ENCODE data around the gene SDK2. TPM values are rescaled to one million over a fixed set of nuclear protein-coding genes. Genes with fewer than 3 reads are reported as not detected.

Gene SDK2
- total and polyA plus RNA-seq, 2 of the 4 experiments (the other 2 are of a cell fraction) = under 0.01 to 0.03 TPM

DNA sequence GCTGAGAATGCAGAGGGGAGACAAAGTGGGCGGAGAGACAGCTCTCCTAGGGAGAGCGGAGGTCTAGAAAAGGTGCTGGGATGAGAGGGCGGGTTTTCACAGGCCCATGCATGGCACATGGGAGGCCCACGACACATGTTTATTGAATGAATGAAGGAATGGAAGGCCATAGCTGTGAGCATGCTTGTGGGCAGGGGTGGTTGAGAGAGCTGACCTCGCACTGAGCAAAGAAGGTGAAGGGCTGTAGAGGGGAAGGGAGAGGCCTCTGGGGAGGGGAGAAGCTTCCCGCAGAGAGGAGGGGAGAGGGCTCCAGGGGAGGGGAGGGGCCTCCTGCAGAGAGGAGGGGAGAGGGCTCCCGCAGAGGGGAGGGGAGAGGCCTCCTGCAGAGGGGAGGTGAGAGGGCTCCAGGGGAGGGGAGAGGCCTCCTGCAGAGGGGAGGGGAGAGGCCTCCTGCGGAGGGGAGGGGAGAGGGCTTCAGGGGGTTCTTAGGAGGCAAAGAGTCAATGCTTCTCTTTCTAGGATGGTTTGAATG lies 27.3 kb downstream of the SDK2 start:
- Histone ChIP-seq H3K9me1 (ENCODE audit: insufficient read depth, low read length) (no peaks in the 10 kb centered on the region), H3K79me1 (ENCODE audit: low read depth in 1 of 2, low read length in 2 of 2) (no peaks in the 10 kb centered on the region), H2BK20ac (ENCODE audit: low read depth, low read length) (no peak overlapping the region), H3K36me3 (ENCODE audit: control insufficient read depth, insufficient read depth, low read length) (no peaks in the 10 kb centered on the region), H2BK120ac (ENCODE audit: low read depth, low read length) (no peak overlapping the region), H3K27me3 (ENCODE audit: control insufficient read depth, insufficient read depth, low read length) (no peaks in the 10 kb centered on the region), H2AK5ac (ENCODE audit: low read depth, low read length) (no peak overlapping the region), H3K56ac (ENCODE audit: extremely low read depth, insufficient read depth, low read length) (no peak overlapping the region), H3K4me3 (ENCODE audit: insufficient read depth, low read depth, low read length) (no peak overlapping the region), H4K91ac (ENCODE audit: insufficient read depth, low read depth, low read length) (no peak overlapping the region), H3K9ac (ENCODE audit: low read depth, low read length) (no peak overlapping the region), H4K5ac (ENCODE audit: low read depth, low read length) (no peak overlapping the region), H3K27ac (ENCODE audit: insufficient read depth, low read length) (no peak overlapping the region), H3K9me3 (ENCODE audit: control insufficient read depth, insufficient read depth, low read length) (peaks cover 2% of the 10 kb centered on the region), H2BK15ac (ENCODE audit: low read depth, low read length) (no peak overlapping the region), H3K4me2 (ENCODE audit: low read depth, low read length) (no peak overlapping the region), H4K20me1 (ENCODE audit: insufficient read depth, low read length) (no peaks in the 10 kb centered on the region), H2BK5ac (ENCODE audit: low read depth, low read length, poor library complexity, severe bottlenecking) (no peak overlapping the region), H3K18ac (ENCODE audit: low read depth, low read length) (no peak overlapping the region), H3K14ac (replicated peaks; ENCODE audit: low read depth, low read length) (no peak overlapping the region), H4K8ac (ENCODE audit: low read depth in 2 of 2, low read length in 2 of 2) (no peak overlapping the region), H2AFZ (replicated peaks; ENCODE audit: low read length, poor library complexity) (no peak overlapping the region), H3K4ac (ENCODE audit: low read depth, low read length) (no peak overlapping the region), H2AK9ac (replicated peaks; ENCODE audit: low read depth, low read length, poor library complexity) (no peak overlapping the region), H3K4me1 (ENCODE audit: control insufficient read depth, insufficient read depth, low read length) (no peaks in the 10 kb centered on the region), H3K23ac (ENCODE audit: low read depth, low read length) (no peak overlapping the region)
- ATAC-seq (ENCODE audit: low read depth) (no peak), DNase-seq (no peak)
- TF ChIP-seq, protein P1, sequence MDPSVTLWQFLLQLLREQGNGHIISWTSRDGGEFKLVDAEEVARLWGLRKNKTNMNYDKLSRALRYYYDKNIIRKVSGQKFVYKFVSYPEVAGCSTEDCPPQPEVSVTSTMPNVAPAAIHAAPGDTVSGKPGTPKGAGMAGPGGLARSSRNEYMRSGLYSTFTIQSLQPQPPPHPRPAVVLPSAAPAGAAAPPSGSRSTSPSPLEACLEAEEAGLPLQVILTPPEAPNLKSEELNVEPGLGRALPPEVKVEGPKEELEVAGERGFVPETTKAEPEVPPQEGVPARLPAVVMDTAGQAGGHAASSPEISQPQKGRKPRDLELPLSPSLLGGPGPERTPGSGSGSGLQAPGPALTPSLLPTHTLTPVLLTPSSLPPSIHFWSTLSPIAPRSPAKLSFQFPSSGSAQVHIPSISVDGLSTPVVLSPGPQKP (IDR thresholded peaks at IDR 0.05; ENCODE audit: borderline replicate concordance, low read depth, low read length) = no peak
- TF ChIP-seq MXI1 (IDR thresholded peaks at IDR 0.05; ENCODE audit: borderline replicate concordance, low read depth, low read length) = no peak
- no peak for TF ChIP-seq MAZ (IDR thresholded peaks at IDR 0.05; ENCODE audit: borderline replicate concordance, low read depth, low read length)
- TF ChIP-seq NFE2L2 (IDR thresholded peaks at IDR 0.05; ENCODE audit: low read depth, low read length) = no peak
- TF ChIP-seq POLR2A (IDR thresholded peaks at IDR 0.05; ENCODE audit: low read depth, low read length) = no peak
- TF ChIP-seq BHLHE40 (IDR thresholded peaks at IDR 0.05; ENCODE audit: low read depth, low read length) = no peak
- no peak for TF ChIP-seq RCOR1 (IDR thresholded peaks at IDR 0.05; ENCODE audit: insufficient replicate concordance, low read length)
- TF ChIP-seq, protein P2, sequence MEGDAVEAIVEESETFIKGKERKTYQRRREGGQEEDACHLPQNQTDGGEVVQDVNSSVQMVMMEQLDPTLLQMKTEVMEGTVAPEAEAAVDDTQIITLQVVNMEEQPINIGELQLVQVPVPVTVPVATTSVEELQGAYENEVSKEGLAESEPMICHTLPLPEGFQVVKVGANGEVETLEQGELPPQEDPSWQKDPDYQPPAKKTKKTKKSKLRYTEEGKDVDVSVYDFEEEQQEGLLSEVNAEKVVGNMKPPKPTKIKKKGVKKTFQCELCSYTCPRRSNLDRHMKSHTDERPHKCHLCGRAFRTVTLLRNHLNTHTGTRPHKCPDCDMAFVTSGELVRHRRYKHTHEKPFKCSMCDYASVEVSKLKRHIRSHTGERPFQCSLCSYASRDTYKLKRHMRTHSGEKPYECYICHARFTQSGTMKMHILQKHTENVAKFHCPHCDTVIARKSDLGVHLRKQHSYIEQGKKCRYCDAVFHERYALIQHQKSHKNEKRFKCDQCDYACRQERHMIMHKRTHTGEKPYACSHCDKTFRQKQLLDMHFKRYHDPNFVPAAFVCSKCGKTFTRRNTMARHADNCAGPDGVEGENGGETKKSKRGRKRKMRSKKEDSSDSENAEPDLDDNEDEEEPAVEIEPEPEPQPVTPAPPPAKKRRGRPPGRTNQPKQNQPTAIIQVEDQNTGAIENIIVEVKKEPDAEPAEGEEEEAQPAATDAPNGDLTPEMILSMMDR (conservative IDR thresholded peaks at IDR 0.05; ENCODE audit: low read depth, low read length) = no peak
- no peak for TF ChIP-seq RFX5 (IDR thresholded peaks at IDR 0.05; ENCODE audit: low read depth, low read length)
- no peak for TF ChIP-seq RAD21 (IDR thresholded peaks at IDR 0.05; ENCODE audit: low read length)
- no peak for TF ChIP-seq MAFK (IDR thresholded peaks at IDR 0.05; ENCODE audit: low read depth, low read length)
- no peak for TF ChIP-seq CEBPB (IDR thresholded peaks at IDR 0.05; ENCODE audit: low read depth, low read length)
- TF ChIP-seq SMC3 (IDR thresholded peaks at IDR 0.05; ENCODE audit: low read depth, low read length) = no peak
- no peak for TF ChIP-seq CHD1 (IDR thresholded peaks at IDR 0.05; ENCODE audit: low read depth, low read length)
- no peak for TF ChIP-seq FOS (IDR thresholded peaks at IDR 0.05; ENCODE audit: low read depth, low read length)
- TF ChIP-seq, protein P3, sequence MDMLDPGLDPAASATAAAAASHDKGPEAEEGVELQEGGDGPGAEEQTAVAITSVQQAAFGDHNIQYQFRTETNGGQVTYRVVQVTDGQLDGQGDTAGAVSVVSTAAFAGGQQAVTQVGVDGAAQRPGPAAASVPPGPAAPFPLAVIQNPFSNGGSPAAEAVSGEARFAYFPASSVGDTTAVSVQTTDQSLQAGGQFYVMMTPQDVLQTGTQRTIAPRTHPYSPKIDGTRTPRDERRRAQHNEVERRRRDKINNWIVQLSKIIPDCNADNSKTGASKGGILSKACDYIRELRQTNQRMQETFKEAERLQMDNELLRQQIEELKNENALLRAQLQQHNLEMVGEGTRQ (IDR thresholded peaks at IDR 0.05; ENCODE audit: low read depth, low read length) = no peak
- POLR2A ChIA-PET (ENCODE audit: unreplicated experiment) = no interaction called here
- dilution Hi-C loops (cut with HindIII; ENCODE audit: low sequenced_read_pairs, unreplicated experiment) (no loop called here), in situ Hi-C loops (cut with MboI; ENCODE audit: low sequenced_read_pairs) (loop anchor here (25.0 kb wide), 2 partner anchors 95 to 370 kb away; no protein-coding TSS in a partner anchor), intact Hi-C loops (cut with micrococcal nuclease) (no loop called here)
- WGBS, 2 experiments (ENCODE audit: extremely low coverage in 2 of 2, insufficient read length in 1 of 2) = 33% methylated on average over 1 of the region's 8 CpGs; no CpG with 5 or more reads in 1 of the 2 experiments
- CTCF ChIA-PET = no interaction called here
- BruUV-seq (replicated peaks) = no TSS peak
